ENCODE results near the gene CASKIN1.
"Not testable (repeated sequence)": the region's sequence is repeated elsewhere in the genome, so short reads cannot be mapped to it uniquely, and the experiment has no call there.

- not testable (repeated sequence) for TF ChIP-seq CTCF (IDR thresholded peaks at IDR 0.05; ENCODE audit: insufficient read depth, low read length); POLR2AphosphoS5 (IDR thresholded peaks at IDR 0.05; ENCODE audit: low read depth); REST (IDR thresholded peaks at IDR 0.05; ENCODE audit: insufficient replicate concordance, low read depth); GABPA (IDR thresholded peaks at IDR 0.05; ENCODE audit: low read depth); SPI1 (IDR thresholded peaks at IDR 0.05; ENCODE audit: borderline replicate concordance, low read depth)
These were observed 62.6 kb downstream of the CASKIN1 start for GRCh38 chr16:2133797-2134196.
